ENCODE data around the gene CDC26. TPM values are rescaled to one million over a fixed set of nuclear protein-coding genes. Genes with fewer than 3 reads are reported as not detected.

Gene CDC26
- total RNA-seq, 1 donor from 2014 or later = 37.1 TPM

GRCh38 chr9:113293285-113293878, 18.0 kb upstream of the CDC26 start:
- Mint-ChIP-seq H3K27me3 (ENCODE audit: low read depth) (no peaks in the 10 kb centered on the region), H3K4me3 (no peak overlapping the region), H3K36me3 (ENCODE audit: low read depth) (peaks cover 6% of the 10 kb centered on the region), H3K4me1 (no peaks in the 10 kb centered on the region), H3K27ac (ENCODE audit: unreplicated experiment) (no peak overlapping the region), H3K9me3 (no peaks in the 10 kb centered on the region)
- TF ChIP-seq CTCF (conservative IDR thresholded peaks at IDR 0.05) = no peak
- no peak for DNase-seq (ENCODE audit: low read depth, low spot score)

DNA sequence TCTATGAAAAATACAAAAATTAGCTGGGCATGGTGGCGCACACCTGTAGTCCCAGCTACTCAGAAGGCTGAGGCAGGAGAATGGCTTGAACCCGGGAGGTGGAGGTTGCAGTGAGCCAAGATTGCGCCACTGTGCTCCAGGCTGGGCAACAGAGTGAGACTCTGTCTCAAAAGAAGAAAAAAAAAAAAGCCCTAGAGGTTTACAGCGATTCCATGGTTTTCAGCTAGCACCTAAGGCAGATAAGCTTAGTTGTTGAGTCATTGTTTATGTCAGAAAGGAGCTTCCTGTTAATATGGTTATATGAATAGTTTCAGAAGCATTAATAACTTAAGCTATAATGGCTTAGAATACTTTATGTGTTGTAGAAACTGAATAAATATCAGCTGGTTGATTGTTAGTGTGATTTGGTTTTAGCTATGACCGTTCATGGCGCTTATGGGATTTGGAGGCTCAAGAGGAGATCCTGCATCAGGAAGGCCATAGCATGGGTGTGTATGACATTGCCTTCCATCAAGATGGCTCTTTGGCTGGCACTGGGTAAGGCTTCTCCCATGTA, 14.8 kb upstream of the CDC26 start:
- H3K4me3 Mint-ChIP-seq = no peak overlapping the region
- no peak for TF ChIP-seq CTCF (conservative IDR thresholded peaks at IDR 0.05)
- no peak for DNase-seq (ENCODE audit: low read depth, low spot score)
- no peaks in the 10 kb centered on the region for H3K9me3 Mint-ChIP-seq
- no peaks in the 10 kb centered on the region for H3K27me3 Mint-ChIP-seq (ENCODE audit: low read depth)
- H3K36me3 Mint-ChIP-seq (ENCODE audit: low read depth) = peaks cover 13% of the 10 kb centered on the region
- no peaks in the 10 kb centered on the region for H3K4me1 Mint-ChIP-seq
- H3K27ac Mint-ChIP-seq (ENCODE audit: unreplicated experiment) = no peak overlapping the region

- Mint-ChIP-seq H3K4me3 (no peak overlapping the region), H3K9me3 (no peaks in the 10 kb centered on the region), H3K27me3 (ENCODE audit: low read depth) (no peaks in the 10 kb centered on the region), H3K4me1 (no peaks in the 10 kb centered on the region), H3K36me3 (ENCODE audit: low read depth) (peaks cover 18% of the 10 kb centered on the region), H3K27ac (ENCODE audit: unreplicated experiment) (no peak overlapping the region)
- no peak for TF ChIP-seq CTCF (conservative IDR thresholded peaks at IDR 0.05)
- DNase-seq (ENCODE audit: low read depth, low spot score) = no peak
These were observed 13.7 kb upstream of the CDC26 start for GRCh38 chr9:113289091-113289490.

DNA sequence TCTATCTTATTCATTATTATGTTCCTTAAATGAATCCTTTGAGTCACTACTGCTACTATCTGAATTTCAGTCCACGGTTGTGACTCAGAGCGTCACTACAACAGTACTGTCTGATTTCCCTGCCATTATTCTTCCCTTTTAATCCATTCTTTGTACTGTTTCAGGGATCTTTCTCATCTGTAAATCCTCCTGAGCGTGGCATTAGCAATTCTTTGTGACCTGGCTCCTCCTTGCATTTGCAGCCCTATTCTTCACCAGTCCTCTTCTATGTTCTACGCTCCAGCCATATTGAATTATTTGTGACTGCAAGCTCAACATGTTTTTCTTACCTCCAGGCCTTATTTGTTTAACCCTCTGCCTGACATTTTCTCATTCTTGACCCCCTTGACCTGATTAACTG, 6.0 kb upstream of the CDC26 start:
- TF ChIP-seq CTCF (conservative IDR thresholded peaks at IDR 0.05) = no peak
- no peak for DNase-seq (ENCODE audit: low read depth, low spot score)
- no peak overlapping the region for H3K4me3 Mint-ChIP-seq
- no peak overlapping the region for H3K27ac Mint-ChIP-seq (ENCODE audit: unreplicated experiment)
- no peaks in the 10 kb centered on the region for H3K27me3 Mint-ChIP-seq (ENCODE audit: low read depth)
- peaks cover 19% of the 10 kb centered on the region for H3K36me3 Mint-ChIP-seq (ENCODE audit: low read depth)
- H3K9me3 Mint-ChIP-seq = no peaks in the 10 kb centered on the region
- H3K4me1 Mint-ChIP-seq = peaks cover 7% of the 10 kb centered on the region

DNA sequence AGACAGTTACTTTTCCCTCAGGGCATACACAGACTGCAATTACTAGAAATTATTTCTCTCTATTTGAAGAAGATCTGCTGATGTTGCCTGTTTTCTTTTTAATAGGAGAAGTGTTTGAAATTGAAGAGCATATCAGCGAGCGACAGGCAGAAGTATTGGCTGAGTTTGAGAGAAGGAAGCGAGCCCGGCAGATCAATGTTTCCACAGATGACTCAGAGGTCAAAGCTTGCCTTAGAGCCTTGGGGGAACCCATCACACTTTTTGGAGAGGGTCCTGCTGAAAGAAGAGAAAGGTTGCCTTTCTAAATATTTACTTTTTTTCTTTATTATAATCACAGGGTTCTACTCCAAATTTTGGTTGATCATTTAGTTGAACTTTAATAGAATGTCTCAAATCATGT, 3.5 kb upstream of the CDC26 start:
- H3K4me3 Mint-ChIP-seq = peak overlapping the region; percentile 54
- DNase-seq (ENCODE audit: low read depth, low spot score) = no peak
- H3K4me1 Mint-ChIP-seq = peaks cover 7% of the 10 kb centered on the region
- peaks cover 14% of the 10 kb centered on the region for H3K36me3 Mint-ChIP-seq (ENCODE audit: low read depth)
- H3K9me3 Mint-ChIP-seq = no peaks in the 10 kb centered on the region
- no peak for TF ChIP-seq CTCF (conservative IDR thresholded peaks at IDR 0.05)
- H3K27me3 Mint-ChIP-seq (ENCODE audit: low read depth) = no peaks in the 10 kb centered on the region
- no peak overlapping the region for H3K27ac Mint-ChIP-seq (ENCODE audit: unreplicated experiment)
